A549 (cell line): ENCODE results near the gene SMARCA5.

Experiments
- CBX2 ChIP-seq: fragments of 200-600 bp; sonication (generic); IDR thresholded peaks from 2 replicates; pipeline ENCODE4 v1.6.1; 2016; ENCODE audit warnings: low read depth, mild to moderate bottlenecking, borderline replicate concordance
- CTCF ChIP-seq: fragments of >200 bp; sonication (Bioruptor Twin); formaldehyde crosslinking; IDR thresholded peaks from 3 replicates; pipeline ENCODE4 v1.5.1; 2016
- JUN ChIP-seq, 2 experiments: fragments of >200 bp; sonication (Bioruptor Twin); formaldehyde crosslinking; IDR thresholded peaks; 2 replicates in 1 of 2; 3 replicates in 1 of 2; pipeline ENCODE4 v1.6.1; 2016 to 2017
- MYC ChIP-seq: IDR thresholded peaks from 2 replicates; pipeline ENCODE4 v1.6.1; 2012; ENCODE audit warnings: mild to moderate bottlenecking, inconsistent platforms, low read length, improper control_type of control experiment, borderline replicate concordance
- PHF8 ChIP-seq: fragments of 200-600 bp; sonication (generic); IDR thresholded peaks from 2 replicates; pipeline ENCODE4 v1.6.1; 2016; ENCODE audit warnings: low read depth, mild to moderate bottlenecking, antibody characterized with exemption, moderate library complexity, borderline replicate concordance
- POLR2A ChIP-seq: IDR thresholded peaks from 2 replicates; pipeline ENCODE4 v1.6.1; 2012; ENCODE audit warnings: mild to moderate bottlenecking, low read length
- POLR2AphosphoS2 ChIP-seq: conservative IDR thresholded peaks from 2 replicates; pipeline ENCODE4 v1.6.1; 2012; ENCODE audit warnings: low read length, improper control_type of control experiment, inconsistent platforms
- ZNF302 ChIP-seq: fragments of 250-450 bp; sonication (Bioruptor Pico); IDR thresholded peaks from 2 replicates; pipeline ENCODE4 v1.9.0; 2021; ENCODE audit warnings: inconsistent platforms, mild to moderate bottlenecking, moderate library complexity

- no peak for TF ChIP-seq CTCF
- TF ChIP-seq POLR2A: no peak
- TF ChIP-seq ZNF302 (CRISPR knock-in tag): no peak
- TF ChIP-seq PHF8: no peak
- no peak for TF ChIP-seq MYC
- no peak for TF ChIP-seq CBX2
- TF ChIP-seq POLR2AphosphoS2: no peak
- TF ChIP-seq JUN (IDR thresholded peaks at IDR 0.05): no peak
Observed at GRCh38 chr4:143486314-143486713, 27.2 kb upstream of the SMARCA5 start.
